NCI-H2081 treated with DMSO at 0.1 percent for 48 hours (cell line): Measurements from ENCODE around the gene CPA3.

Source experiments
- DNase-seq: peaks from one replicate; lab custom pipeline; 2025; lab: John Stamatoyannopoulos, UW

The CPA3 gene

DNA sequence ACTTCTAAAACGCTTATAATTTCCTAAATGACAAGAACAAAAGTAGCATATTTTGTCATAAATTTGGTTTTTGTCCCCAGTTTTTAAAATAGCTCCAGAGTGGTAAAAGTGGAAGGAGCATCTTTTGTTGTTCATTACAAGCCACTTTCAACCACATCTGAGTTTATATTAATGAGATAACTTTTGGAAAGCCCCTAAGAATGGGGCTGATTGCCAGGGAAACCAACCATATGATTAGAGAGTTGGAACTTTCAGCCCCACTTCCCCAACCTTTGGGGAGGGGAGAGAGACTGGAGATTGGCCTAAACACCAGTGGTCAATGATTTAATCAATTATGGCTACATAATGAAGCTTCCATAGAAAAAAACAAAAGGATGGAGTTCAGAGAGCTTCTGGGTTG lies 57.4 kb downstream of the CPA3 start:
- no peak for DNase-seq

DNA sequence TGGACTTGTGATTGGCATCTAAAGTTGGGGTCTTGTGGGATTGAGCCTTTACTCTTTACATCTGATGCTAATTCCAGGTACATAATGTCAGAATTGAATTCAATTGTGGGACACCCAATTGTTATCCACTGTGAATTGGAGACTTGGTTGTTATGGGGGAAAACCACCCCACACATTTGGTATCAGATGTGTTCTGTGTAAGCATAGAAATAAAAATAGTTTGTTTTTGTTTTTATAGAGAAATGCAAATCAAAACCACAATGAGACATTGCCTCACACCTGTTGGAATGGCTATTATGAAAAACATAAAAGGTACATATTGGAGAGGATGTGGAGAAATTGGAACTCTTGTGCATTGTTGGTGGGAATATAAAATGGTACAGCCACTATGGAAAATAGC lies 58.5 kb downstream of the CPA3 start:
- DNase-seq, result no peak

GRCh38 chr3:148924562-148924961 lies 59.5 kb downstream of the CPA3 start:
- no peak for DNase-seq

- DNase-seq, result no peak
These were observed 60.7 kb downstream of the CPA3 start for GRCh38 chr3:148925845-148926244.

DNA sequence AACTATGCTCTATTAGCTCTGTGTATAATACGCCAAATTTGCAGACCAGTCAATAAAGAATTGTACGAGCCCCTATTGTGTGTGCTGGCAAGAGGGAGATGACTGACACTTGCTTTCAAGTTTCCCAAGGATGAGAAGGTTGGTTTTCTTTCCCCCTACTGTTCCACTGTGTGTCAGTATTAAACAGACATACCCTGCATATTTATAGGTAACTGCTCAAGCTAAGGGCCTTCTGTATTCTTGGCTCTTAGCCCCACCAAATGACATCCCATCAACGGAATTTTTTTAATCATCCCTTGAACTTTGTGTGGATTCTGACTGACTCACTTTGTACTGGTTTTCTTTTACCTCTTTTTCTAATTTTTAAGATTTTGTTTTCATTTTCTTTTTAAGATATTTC lies 65.7 kb downstream of the CPA3 start:
- DNase-seq, result no peak

- DNase-seq, result no peak
These were observed 66.5 kb downstream of the CPA3 start for GRCh38 chr3:148931574-148931973.

DNA sequence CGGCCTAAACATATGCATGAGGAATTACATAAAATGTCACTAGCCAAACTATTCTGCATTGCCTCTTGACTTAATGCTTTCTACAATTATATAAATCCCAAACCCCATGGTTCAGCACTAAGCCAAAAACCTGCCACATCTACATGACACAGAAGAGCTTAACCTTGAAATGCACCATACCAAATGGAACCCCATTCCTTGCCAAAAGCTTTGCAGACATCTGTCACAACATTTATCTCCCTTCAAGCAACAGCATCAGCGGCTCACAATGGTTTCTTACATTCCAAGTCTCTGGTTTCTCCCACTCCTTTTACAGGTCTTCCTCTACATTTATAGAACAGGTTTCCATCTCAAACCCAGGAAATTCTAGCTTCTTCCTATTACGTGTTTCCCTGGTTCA lies 67.9 kb downstream of the CPA3 start:
- no peak for DNase-seq

DNA sequence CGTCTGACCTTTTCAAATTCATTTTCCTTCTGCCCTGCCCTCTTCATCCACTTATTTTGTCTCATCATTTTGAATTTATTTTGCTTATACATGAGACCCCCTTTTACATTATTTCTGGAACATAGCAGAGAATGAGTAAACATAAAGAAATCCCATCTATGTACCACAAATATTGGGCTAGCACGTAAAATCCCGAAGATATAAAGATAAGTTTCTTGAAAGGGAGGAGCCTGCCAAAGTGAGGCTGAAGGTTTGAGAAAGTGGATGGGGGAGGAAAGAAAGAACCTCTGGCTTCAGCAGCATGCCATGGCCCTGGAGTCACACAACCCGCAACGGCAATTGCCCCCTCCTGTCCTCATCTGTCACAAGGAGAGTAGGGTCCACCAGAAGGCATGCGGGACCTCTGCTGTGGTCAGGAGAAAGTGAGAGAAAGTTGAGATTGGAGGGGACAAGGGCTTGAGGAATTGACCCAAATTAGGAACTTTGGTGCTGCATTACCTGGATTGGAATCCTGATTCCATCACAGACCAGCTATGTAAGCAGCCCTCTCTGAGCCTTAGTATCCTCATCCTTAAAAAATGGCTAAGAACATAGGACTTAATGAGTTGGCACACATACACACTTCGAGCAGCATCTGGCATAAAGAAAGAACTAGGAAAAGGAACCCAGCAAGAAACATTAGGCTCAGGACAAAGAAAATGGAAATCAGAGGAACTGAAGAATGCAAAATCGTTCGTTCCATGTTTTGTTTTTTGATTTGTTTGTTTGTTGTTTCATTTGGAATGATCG lies 72.6 kb downstream of the CPA3 start:
- no peak for DNase-seq

DNA sequence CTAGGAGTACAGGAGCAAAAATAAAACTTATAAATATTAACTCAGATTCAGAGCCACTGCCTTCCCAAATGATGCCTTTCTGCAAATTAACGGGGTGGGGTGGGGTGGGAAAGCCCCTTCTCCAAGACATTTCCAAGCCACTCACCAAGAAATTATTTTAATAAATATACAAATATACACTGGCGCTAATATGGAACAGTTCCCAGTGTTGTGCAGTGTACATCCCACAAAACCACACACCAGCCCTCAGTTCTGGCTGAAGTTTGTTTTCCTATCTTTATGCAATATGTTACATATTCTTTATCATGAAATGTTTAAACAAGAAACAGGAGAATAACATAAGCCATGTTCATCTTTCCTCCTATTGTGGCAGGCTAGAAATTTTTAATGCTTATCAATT lies 73.2 kb downstream of the CPA3 start:
- no peak for DNase-seq

DNA sequence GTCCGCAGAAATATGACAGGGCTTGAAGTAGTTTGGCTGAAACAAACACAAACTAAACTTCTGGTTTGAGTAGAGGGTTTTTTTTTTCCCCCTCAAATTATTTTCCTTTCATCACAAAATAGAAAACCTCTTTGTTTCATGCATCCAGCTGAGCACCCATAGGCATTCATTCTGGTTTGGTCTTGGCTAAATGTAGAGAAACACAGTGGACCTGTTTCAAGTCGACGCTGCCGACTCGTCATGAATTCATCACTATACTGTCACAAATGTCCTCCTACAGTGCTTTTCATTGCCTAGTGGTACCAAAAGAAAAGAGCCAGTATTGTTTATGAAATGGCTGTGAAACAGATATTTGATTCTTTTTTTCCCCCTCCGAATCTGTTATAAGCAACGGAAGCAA lies 73.8 kb downstream of the CPA3 start:
- no peak for DNase-seq

GRCh38 chr3:148940983-148941382 lies 75.9 kb downstream of the CPA3 start:
- DNase-seq, result no peak

DNA sequence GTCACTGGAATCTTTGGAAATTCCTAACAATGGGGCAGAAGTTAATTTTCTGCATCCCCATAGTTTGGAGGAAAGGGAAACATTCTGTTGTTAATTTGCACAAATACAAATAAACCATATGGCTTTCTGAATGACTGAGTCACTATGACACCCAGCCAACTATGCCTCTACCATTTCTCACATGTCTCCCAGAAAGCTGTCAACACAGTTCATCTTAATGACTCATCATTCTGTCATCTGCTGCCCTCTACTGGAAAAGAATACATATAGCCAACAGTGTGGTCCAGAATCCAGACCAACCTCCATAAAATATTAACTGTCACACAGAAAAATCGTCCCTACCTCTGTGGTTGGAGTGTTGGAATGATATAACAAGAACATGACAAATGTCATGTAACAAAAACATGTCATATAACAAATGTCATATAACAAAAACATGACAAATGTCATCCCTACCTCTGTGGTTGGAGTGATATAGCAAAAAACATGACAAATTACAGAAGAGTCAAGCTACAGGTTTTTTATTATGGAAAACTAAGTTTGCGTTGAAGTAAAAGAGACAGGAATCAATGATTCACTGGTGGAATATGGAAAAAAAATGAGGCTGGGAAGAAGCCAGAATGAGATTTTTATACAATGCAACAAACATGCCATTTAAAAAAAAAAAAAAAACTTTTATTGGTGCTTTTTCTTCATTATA lies 78.6 kb downstream of the CPA3 start:
- DNase-seq, result peak; percentile 64

DNA sequence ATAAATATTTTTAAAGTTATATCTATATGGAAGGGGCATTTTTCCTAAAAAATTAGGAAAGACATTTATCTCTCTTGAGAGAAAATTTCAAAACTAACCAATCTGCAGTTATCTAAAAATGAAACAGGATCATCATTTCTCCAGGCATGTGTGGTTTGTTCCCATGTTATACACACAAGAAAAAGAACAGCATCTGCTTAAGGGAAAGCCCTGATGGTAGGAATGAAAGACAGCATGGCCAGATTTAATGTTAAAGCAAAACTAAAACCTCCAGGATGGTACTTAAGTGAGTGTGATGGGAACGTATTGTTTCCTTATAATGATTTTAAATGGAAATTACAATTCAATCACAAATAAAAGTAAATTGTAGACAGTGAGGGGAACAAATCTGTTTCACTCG lies 80.0 kb downstream of the CPA3 start:
- no peak for DNase-seq
